Suppressor macrophage treated with lipopolysaccharide for 4 hours (primary cell): Measurements from ENCODE around the gene BCL2A1.
"Not testable (repeated sequence)": the region's sequence is repeated elsewhere in the genome, so short reads cannot be mapped to it uniquely, and the experiment has no call there.

Source experiments
- DNase-seq: peaks from one replicate; pipeline ENCODE4 v3.0.0-alpha.2; 2020

Gene BCL2A1

GRCh38 chr15:79956354-79956939 is 14.5 kb downstream of the BCL2A1 start:
- no peak for DNase-seq

- peak; percentile 75 for DNase-seq
Observed at GRCh38 chr15:79954661-79955060, 16.3 kb downstream of the BCL2A1 start.

GRCh38 chr15:79953951-79954444 is 17.0 kb downstream of the BCL2A1 start:
- DNase-seq = peak; percentile 89

- DNase-seq = peak; percentile 84
Observed at GRCh38 chr15:79952329-79952728, 18.7 kb downstream of the BCL2A1 start.

GRCh38 chr15:79950247-79950646 is 20.7 kb downstream of the BCL2A1 start:
- DNase-seq = no peak

GRCh38 chr15:79948761-79949160 is 22.2 kb downstream of the BCL2A1 start:
- peak; percentile 45 for DNase-seq

- peak; percentile 52 for DNase-seq
Observed at GRCh38 chr15:79948095-79948695, 22.8 kb downstream of the BCL2A1 start.

GRCh38 chr15:79947009-79947408 is 24.0 kb downstream of the BCL2A1 start:
- DNase-seq = no peak

GRCh38 chr15:79944622-79945021 is 26.4 kb downstream of the BCL2A1 start:
- DNase-seq = no peak

- peak; percentile 70 for DNase-seq
Observed at GRCh38 chr15:79943820-79944219, 27.2 kb downstream of the BCL2A1 start.

- peak; percentile 78 for DNase-seq
Observed at GRCh38 chr15:79942741-79943481, 28.1 kb downstream of the BCL2A1 start.

GRCh38 chr15:79939399-79939798 is 31.6 kb downstream of the BCL2A1 start:
- DNase-seq = no peak

GRCh38 chr15:79938143-79938542 is 32.9 kb downstream of the BCL2A1 start:
- no peak for DNase-seq

GRCh38 chr15:79935556-79936201 is 35.3 kb downstream of the BCL2A1 start:
- DNase-seq = not testable (repeated sequence)

- DNase-seq = no peak
Observed at GRCh38 chr15:79933231-79933630, 37.8 kb downstream of the BCL2A1 start.

- peak; percentile 58 for DNase-seq
Observed at GRCh38 chr15:79932447-79932846, 38.5 kb downstream of the BCL2A1 start.

- peak; percentile 67 for DNase-seq
Observed at GRCh38 chr15:79930516-79930915, 40.5 kb downstream of the BCL2A1 start.

GRCh38 chr15:79929412-79929811 is 41.6 kb downstream of the BCL2A1 start:
- no peak for DNase-seq

- not testable (repeated sequence) for DNase-seq
Observed at GRCh38 chr15:79926116-79926515, 44.9 kb downstream of the BCL2A1 start.

- no peak for DNase-seq
Observed at GRCh38 chr15:79924379-79924778, 46.6 kb downstream of the BCL2A1 start.

- peak; percentile 97 for DNase-seq
Observed at GRCh38 chr15:79923515-79924169, 47.4 kb downstream of the BCL2A1 start.

GRCh38 chr15:79923079-79923514 is 47.9 kb downstream of the BCL2A1 start:
- DNase-seq = peak; percentile 60
